VCaP (cell line): ENCODE results near the gene BOLA3.

Source experiments
- H3K27ac ChIP-seq: fragments of 450-650 bp; 2 replicates; pipeline ENCODE4 v1.5.1; 2017
- TF ChIP-seq, protein P1 (sequence below): fragments of 450-650 bp; conservative IDR thresholded peaks from 2 replicates; pipeline ENCODE4 v1.5.1; 2017; ENCODE audit warnings: mild to moderate bottlenecking, moderate library complexity

Gene BOLA3

DNA sequence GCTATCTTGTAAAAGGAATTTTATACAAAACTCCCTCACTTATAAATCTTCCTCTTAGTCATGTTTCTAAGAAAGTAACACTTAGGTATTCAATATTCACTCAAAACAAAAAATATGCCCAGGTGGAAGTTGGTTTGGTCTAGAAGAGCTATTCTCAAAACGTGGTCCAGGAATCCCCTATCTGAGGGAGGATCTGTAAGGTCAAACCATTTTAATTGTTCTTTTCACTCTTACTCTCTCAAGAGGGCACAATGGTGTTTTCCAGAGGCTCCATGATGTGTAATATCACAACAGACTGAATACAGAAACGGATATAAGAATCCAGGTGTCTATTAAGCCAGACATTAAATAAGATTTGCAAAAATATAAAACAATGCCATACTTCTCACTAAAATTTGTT, 21.0 kb upstream of the BOLA3 start:
- no peak overlapping the region for H3K27ac ChIP-seq
- TF ChIP-seq, protein P1, sequence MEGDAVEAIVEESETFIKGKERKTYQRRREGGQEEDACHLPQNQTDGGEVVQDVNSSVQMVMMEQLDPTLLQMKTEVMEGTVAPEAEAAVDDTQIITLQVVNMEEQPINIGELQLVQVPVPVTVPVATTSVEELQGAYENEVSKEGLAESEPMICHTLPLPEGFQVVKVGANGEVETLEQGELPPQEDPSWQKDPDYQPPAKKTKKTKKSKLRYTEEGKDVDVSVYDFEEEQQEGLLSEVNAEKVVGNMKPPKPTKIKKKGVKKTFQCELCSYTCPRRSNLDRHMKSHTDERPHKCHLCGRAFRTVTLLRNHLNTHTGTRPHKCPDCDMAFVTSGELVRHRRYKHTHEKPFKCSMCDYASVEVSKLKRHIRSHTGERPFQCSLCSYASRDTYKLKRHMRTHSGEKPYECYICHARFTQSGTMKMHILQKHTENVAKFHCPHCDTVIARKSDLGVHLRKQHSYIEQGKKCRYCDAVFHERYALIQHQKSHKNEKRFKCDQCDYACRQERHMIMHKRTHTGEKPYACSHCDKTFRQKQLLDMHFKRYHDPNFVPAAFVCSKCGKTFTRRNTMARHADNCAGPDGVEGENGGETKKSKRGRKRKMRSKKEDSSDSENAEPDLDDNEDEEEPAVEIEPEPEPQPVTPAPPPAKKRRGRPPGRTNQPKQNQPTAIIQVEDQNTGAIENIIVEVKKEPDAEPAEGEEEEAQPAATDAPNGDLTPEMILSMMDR, result no peak

DNA sequence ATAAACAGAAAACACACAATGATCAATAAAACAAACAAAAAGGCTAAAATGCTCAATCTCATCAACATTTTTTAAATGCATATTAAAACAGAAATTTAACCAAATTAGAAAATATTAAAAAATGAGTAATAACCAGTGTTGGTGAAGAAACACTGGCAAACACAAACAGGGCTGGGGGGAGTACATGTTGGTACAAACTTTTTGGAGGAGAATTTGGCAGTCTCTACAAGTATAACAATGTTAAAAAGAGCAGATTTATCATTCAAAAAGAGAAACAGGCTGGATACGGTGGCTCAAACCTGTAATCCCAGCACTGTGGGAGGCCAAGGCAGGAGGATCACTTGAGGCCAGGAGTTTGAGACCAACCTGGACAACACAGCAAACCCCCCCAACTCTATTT, 17.0 kb upstream of the BOLA3 start:
- no peak overlapping the region for H3K27ac ChIP-seq
- TF ChIP-seq, protein P1, result no peak

DNA sequence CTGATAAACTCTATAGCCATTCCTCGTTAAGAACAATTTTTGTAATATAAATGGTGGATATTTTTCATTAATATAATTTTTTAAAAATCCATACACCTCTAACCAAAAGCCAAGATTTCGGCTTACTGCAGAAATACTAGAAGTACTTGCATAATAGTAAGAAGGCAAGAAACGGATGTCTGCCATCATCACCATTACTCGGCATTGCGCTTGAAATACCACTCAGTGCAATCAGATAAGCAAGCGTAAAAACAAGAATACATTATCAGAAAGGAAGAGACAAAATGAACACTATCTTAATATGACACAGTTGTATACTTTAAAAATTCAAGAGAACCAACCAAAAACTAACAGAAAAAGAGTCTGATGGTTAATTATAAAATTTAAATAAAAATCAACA, 15.2 kb upstream of the BOLA3 start:
- no peak overlapping the region for H3K27ac ChIP-seq
- TF ChIP-seq, protein P1, result no peak

DNA sequence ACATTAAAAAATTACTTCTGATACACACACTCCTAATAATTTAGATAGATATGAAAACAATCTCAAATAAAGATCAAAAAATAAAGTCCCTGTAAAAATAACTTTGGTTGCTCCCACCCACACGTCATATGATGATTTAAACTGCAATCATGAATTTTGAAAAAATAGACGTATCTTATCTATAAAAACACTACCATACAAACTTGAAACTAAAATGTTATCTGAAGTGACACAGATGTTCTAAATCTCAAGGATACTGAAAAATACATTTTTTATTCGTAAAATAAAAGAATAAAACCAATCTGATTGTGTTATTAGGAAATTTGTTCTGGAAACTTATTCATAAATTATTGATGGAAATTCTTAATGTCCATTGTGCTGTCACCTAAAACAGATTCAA, 8.1 kb upstream of the BOLA3 start:
- no peak overlapping the region for H3K27ac ChIP-seq
- TF ChIP-seq, protein P1, result no peak

DNA sequence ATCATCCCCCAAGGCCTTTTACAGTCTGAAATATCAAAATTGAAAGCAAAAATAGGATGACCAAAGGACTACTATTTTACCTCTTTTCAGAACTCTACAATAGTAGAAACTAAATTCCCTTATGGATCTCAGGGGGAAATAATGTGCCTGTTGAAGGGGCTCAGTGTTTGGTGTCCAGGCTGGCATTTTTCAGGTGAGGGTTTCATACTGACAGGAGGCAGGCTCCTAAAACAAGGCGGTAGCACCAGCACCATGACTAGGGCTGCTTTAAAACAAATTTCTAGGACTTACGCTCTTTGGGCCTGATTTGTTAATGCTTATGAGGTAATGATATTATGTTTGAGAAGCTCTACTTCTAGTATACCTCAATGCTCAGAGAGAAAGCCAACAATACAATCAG, 5.2 kb upstream of the BOLA3 start:
- TF ChIP-seq, protein P1, result no peak
- no peak overlapping the region for H3K27ac ChIP-seq

DNA sequence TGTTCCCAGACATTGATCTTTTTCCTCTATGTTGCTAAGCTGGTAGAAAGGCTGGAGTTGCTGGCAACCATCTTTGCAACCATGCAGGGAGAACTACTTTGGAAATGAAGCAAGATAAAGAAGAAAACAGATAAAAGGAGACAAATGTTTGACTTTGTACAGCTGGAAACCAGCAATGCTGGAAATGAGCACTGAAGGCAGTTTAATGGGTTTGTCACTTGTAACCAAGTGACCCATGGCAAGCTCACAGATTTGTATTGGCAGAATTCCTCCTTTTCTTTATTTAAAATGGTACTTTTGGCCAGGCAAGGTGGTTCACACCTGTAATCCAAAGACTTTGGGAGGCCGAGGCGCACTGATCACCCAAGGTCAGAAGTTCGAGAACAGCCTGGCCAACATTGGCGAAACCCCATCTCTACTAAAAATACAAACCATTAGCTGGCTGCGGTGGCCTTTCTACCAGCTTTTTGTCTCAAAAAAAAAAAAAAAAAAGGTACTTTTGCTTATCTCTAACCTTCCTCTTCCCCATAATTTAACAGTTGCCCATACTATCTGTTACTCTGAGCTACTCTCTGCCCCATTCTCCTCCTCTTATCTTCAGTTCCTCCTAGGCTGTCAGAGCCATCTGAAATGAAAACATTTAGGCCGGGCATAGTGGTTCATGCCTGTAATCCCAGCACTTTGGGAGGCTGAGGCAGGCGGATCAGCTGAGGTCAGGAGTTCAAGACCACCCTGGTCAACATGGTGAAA, 2.0 kb upstream of the BOLA3 start:
- no peak overlapping the region for H3K27ac ChIP-seq
- TF ChIP-seq, protein P1, result no peak

DNA sequence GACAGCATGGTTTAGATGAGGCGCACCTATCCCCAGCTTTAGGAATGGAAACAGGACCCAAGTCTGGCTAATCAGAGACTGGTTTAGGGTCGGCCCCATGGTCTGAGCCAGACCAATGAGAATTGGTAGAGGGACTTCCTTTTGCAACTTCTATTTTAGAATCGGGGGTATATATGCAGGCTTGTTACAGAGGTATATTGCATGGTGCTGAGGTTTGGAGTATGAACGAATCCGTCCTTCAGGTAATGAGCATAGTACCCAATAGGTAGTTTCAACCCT, 1.5 kb upstream of the BOLA3 start:
- H3K27ac ChIP-seq, result no peak overlapping the region
- TF ChIP-seq, protein P1, result no peak
